Neuronal stem cell (in vitro differentiated cells): ENCODE measurements around the gene QSER1.

Experiments
- DNase-seq: peaks from one replicate; pipeline ENCODE4 v3.0.0-alpha.2; 2013; ENCODE audit warnings: low spot score
- H2AFZ ChIP-seq: one replicate; pipeline ENCODE4 v1.6.1; 2013; ENCODE audit warnings: mild to moderate bottlenecking, low read length, inconsistent platforms
- H2AK5ac ChIP-seq: 2 replicates; pipeline ENCODE4 v1.6.1; 2013; ENCODE audit warnings: low read depth, mild to moderate bottlenecking, inconsistent platforms, low read length, moderate library complexity, mixed read lengths
- H2BK120ac ChIP-seq: 2 replicates; pipeline ENCODE4 v1.6.1; 2013; ENCODE audit warnings: low read depth, mild to moderate bottlenecking, inconsistent platforms, low read length, moderate library complexity, mixed read lengths
- H2BK12ac ChIP-seq: one replicate; pipeline ENCODE4 v1.6.1; 2013; ENCODE audit warnings: low read length, inconsistent platforms
- H2BK15ac ChIP-seq: 2 replicates; pipeline ENCODE4 v1.6.1; 2013; ENCODE audit warnings: mild to moderate bottlenecking, low read length, inconsistent platforms, mixed read lengths
- H2BK5ac ChIP-seq: one replicate; pipeline ENCODE4 v1.6.1; 2013; ENCODE audit warnings: inconsistent platforms, mild to moderate bottlenecking, low read length, moderate library complexity
- H3K14ac ChIP-seq: one replicate; pipeline ENCODE4 v1.6.1; 2013; ENCODE audit warnings: low read length, inconsistent platforms
- H3K18ac ChIP-seq: 2 replicates; pipeline ENCODE4 v1.6.1; 2013; ENCODE audit warnings: low read length, inconsistent platforms
- H3K23ac ChIP-seq: 2 replicates; pipeline ENCODE4 v1.6.1; 2013; ENCODE audit warnings: low read depth, mild to moderate bottlenecking, mixed read lengths, low read length, inconsistent platforms; ENCODE audit not compliant: poor library complexity
- H3K27ac ChIP-seq: replicated peaks from 3 replicates; pipeline ENCODE4 v1.5.1; 2013; ENCODE audit warnings: low read length, inconsistent platforms
- H3K27me3 ChIP-seq, 3 experiments: 2 replicates each; pipeline ENCODE4 v1.6.1; 2013; ENCODE audit warnings: low read length in 3 of 3, mild to moderate bottlenecking in 2 of 3, inconsistent platforms in 1 of 3, low read depth in 1 of 3, mixed read lengths in 1 of 3, moderate library complexity in 1 of 3; ENCODE audit not compliant: control insufficient read depth in 3 of 3, insufficient read depth in 3 of 3
- H3K36me3 ChIP-seq, 2 donors: replicated peaks in 1 of 2; 2 replicates each; pipeline ENCODE4 v1.6.1; 2013; ENCODE audit warnings: low read length in 2 of 2; ENCODE audit not compliant: control insufficient read depth in 2 of 2, insufficient read depth in 2 of 2
- H3K4ac ChIP-seq: 2 replicates; pipeline ENCODE4 v1.6.1; 2013; ENCODE audit warnings: inconsistent platforms, mild to moderate bottlenecking, low read length, moderate library complexity
- H3K4me1 ChIP-seq, 2 donors: 1 replicate in 1 of 2; 2 replicates in 1 of 2; pipeline ENCODE4 v1.6.1; 2013; ENCODE audit warnings: low read length in 2 of 2, low read depth in 1 of 2; ENCODE audit not compliant: control insufficient read depth in 2 of 2, insufficient read depth in 1 of 2
- H3K4me2 ChIP-seq: one replicate; pipeline ENCODE4 v1.6.1; 2013; ENCODE audit warnings: mild to moderate bottlenecking, low read length, inconsistent platforms; ENCODE audit not compliant: insufficient read depth, poor library complexity, severe bottlenecking
- H3K4me3 ChIP-seq, 2 donors: 2 replicates each; pipeline ENCODE4 v1.5.1; 2013; ENCODE audit warnings: low read length in 2 of 2, mild to moderate bottlenecking in 2 of 2, inconsistent platforms in 1 of 2, moderate library complexity in 1 of 2
- H3K79me1 ChIP-seq: one replicate; pipeline ENCODE4 v1.6.1; 2013; ENCODE audit warnings: low read depth, mild to moderate bottlenecking, inconsistent platforms, low read length, moderate library complexity
- H3K9ac ChIP-seq: one replicate; pipeline ENCODE4 v1.6.1; 2013; ENCODE audit warnings: mild to moderate bottlenecking, low read depth, low read length, inconsistent platforms; ENCODE audit not compliant: poor library complexity
- H3K9me3 ChIP-seq, 2 donors: replicated peaks in 1 of 2; 2 replicates each; pipeline versions ENCODE3 to v1.6.1; 2013; ENCODE audit warnings: low read length in 2 of 2, mild to moderate bottlenecking in 2 of 2, inconsistent platforms in 1 of 2, low read depth in 1 of 2, mixed read lengths in 1 of 2, moderate library complexity in 1 of 2; ENCODE audit not compliant: control insufficient read depth in 2 of 2, insufficient read depth in 1 of 2
- H4K8ac ChIP-seq: one replicate; pipeline ENCODE4 v1.6.1; 2013; ENCODE audit warnings: low read depth, mild to moderate bottlenecking, inconsistent platforms, low read length, moderate library complexity
- H4K91ac ChIP-seq: one replicate; pipeline ENCODE4 v1.6.1; 2013; ENCODE audit warnings: low read length, low read depth, mild to moderate bottlenecking, inconsistent platforms; ENCODE audit not compliant: poor library complexity
- WGBS, 2 donors: extraction: QIAGEN DNeasy Blood & Tissue Kit; methylation state at CpG; one replicate each; pipeline ENCODE4 v1.1.7; 2013; ENCODE audit warnings: missing lambda C conversion rate in 2 of 2, mixed read lengths in 1 of 2; ENCODE audit not compliant: insufficient read length in 2 of 2, insufficient replicate concordance in 1 of 2; ENCODE audit errors: extremely low coverage in 2 of 2; 5-methylcytosine and 5-hydroxymethylcytosine counted together

The QSER1 gene

DNA sequence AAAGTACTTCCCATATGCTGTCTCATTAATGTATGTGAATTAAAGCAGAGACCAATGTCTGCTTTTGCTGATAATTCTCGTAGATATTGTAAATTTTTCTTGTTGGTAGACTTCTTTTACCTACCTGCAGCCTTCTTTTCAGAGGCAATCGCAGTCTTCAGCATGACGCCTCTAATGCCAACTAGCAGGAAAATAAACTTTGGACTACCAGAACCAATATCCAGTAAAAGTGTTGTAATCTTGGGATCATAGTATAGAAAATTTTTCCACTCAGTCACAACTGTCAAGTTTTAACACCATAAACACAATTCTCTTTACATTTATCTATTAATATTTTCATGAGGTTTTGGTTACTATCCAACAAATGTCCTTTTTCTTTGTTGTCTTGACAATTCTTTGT lies 125.4 kb downstream of the QSER1 start:
- H2BK120ac ChIP-seq = no peak overlapping the region
- WGBS, 2 donors = no CpG with 5 or more reads among the region's 3 CpGs
- no peaks in the 10 kb centered on the region for H3K9me3 ChIP-seq
- H3K27me3 ChIP-seq = peaks cover 0 to 11% (median 7%) of the 10 kb centered on the region in 3 experiments
- DNase-seq = no peak
- no peak overlapping the region for H3K4me2 ChIP-seq
- no peak overlapping the region for H2BK15ac ChIP-seq
- H3K79me1 ChIP-seq = no peaks in the 10 kb centered on the region
- H3K23ac ChIP-seq = no peak overlapping the region
- no peak overlapping the region for H4K91ac ChIP-seq
- no peak overlapping the region for H3K27ac ChIP-seq
- no peak overlapping the region for H4K8ac ChIP-seq
- H3K36me3 ChIP-seq = no peaks in the 10 kb centered on the region
- no peak overlapping the region for H2AK5ac ChIP-seq
- no peak overlapping the region for H3K4me3 ChIP-seq
- H2BK5ac ChIP-seq = no peak overlapping the region
- H3K18ac ChIP-seq = no peak overlapping the region
- H3K4ac ChIP-seq = no peak overlapping the region
- no peak overlapping the region for H3K9ac ChIP-seq
- H3K14ac ChIP-seq = no peak overlapping the region
- H2BK12ac ChIP-seq = no peak overlapping the region
- H3K4me1 ChIP-seq = peaks cover 2 to 3% of the 10 kb centered on the region in 2 donors
- H2AFZ ChIP-seq = no peak overlapping the region

DNA sequence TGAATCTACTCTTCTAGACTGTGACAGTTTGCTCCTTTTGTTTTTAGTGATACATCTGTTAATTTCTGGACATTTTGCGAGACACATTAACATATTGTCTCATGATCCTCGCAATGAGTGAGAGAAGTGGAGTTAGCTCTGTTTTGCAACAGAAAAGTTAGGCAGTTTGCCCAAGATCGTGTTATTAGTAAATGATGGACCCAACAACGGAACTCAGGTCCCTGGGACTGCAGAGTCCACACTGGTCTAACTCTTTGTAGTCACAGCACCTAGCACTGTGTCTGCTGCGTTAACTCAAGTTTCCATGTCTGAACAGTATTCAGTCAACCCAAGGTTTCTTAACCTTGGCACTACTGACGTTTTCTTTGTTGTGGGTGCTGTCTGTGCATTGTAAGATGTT lies 126.2 kb downstream of the QSER1 start:
- no peak overlapping the region for H3K4ac ChIP-seq
- H3K14ac ChIP-seq = no peak overlapping the region
- no peak overlapping the region for H2BK120ac ChIP-seq
- H3K9ac ChIP-seq = no peak overlapping the region
- no peak overlapping the region for H3K4me2 ChIP-seq
- no peak overlapping the region for H2BK5ac ChIP-seq
- H3K36me3 ChIP-seq = no peaks in the 10 kb centered on the region
- no peak for DNase-seq
- no peaks in the 10 kb centered on the region for H3K9me3 ChIP-seq
- no peak overlapping the region for H3K23ac ChIP-seq
- no peak overlapping the region for H3K18ac ChIP-seq
- H2AFZ ChIP-seq = no peak overlapping the region
- no peak overlapping the region for H3K27ac ChIP-seq
- no peak overlapping the region for H2BK15ac ChIP-seq
- H3K27me3 ChIP-seq = peaks cover 0 to 11% (median 7%) of the 10 kb centered on the region in 3 experiments
- no peak overlapping the region for H3K4me3 ChIP-seq
- H4K91ac ChIP-seq = no peak overlapping the region
- no peak overlapping the region for H4K8ac ChIP-seq
- H2BK12ac ChIP-seq = no peak overlapping the region
- no CpG with 5 or more reads among the region's 6 CpGs for WGBS, 2 donors
- no peaks in the 10 kb centered on the region for H3K79me1 ChIP-seq
- H2AK5ac ChIP-seq = no peak overlapping the region
- H3K4me1 ChIP-seq = peaks cover 2 to 3% of the 10 kb centered on the region in 2 donors

DNA sequence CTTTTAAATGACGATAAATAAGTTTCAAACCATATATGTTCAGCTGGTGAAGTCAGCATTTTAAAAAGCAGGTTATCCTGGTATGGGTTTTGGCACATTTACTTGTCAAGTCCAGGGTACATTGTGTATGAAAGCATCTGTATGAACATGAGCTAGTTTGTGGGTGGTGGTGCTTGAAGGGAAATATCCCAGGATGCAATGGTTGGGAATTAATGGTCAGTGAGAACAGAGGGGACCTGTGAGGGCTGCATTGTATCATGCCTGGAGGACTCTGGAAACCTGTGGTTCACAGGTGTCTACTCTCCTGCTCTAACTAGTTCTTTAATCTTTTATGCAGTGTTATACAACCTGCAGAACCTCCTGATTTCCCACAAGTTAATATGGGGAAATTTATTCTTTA lies 128.9 kb downstream of the QSER1 start:
- H2AK5ac ChIP-seq = no peak overlapping the region
- H3K4me3 ChIP-seq = no peak overlapping the region
- no peak overlapping the region for H3K18ac ChIP-seq

DNA sequence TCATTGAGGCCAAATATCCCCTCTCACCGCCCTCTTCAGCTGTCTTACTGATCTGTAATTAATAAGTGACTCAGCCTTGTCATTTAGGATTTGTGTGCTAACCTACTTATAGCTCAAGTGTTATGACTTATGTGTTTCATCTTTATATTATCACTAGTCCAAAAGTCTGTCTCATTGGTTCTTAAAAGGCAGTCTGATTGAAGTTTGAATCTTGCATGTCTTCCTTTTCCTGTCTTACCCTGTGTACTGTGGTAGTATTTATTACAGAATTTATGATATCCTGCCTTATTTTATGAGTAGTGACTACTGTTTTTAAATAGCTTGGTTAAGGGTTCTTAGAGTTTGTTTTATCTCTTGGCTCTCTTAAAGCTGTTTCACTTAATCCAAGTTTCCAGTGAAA lies 129.3 kb downstream of the QSER1 start:
- Histone ChIP-seq H3K27ac (no peak overlapping the region), H2BK12ac (no peak overlapping the region), H3K14ac (no peak overlapping the region), H2AFZ (no peak overlapping the region), H2AK5ac (no peak overlapping the region), H2BK5ac (no peak overlapping the region), H3K27me3 (peaks cover 0 to 3% (median 0%) of the 10 kb centered on the region in 3 experiments), H3K18ac (no peak overlapping the region), H3K9me3 (no peaks in the 10 kb centered on the region), H4K8ac (no peak overlapping the region), H3K9ac (no peak overlapping the region), H2BK120ac (no peak overlapping the region), H4K91ac (no peak overlapping the region), H3K4me2 (no peak overlapping the region), H3K36me3 (no peaks in the 10 kb centered on the region), H2BK15ac (no peak overlapping the region), H3K4me1 (peaks cover 0 to 3% of the 10 kb centered on the region in 2 donors), H3K4ac (no peak overlapping the region), H3K23ac (no peak overlapping the region), H3K79me1 (no peaks in the 10 kb centered on the region), H3K4me3 (no peak overlapping the region)
- no CpG with 5 or more reads among the region's 1 CpG for WGBS, 2 donors
- DNase-seq = no peak

More for the DNA sequence above, 128.9 kb downstream of the QSER1 start:
- Histone ChIP-seq H4K91ac (no peak overlapping the region), H3K23ac (no peak overlapping the region), H2BK5ac (no peak overlapping the region), H3K4me1 (peaks cover 0 to 3% of the 10 kb centered on the region in 2 donors), H2BK120ac (no peak overlapping the region), H3K27me3 (peaks cover 0 to 6% (median 0%) of the 10 kb centered on the region in 3 experiments), H4K8ac (no peak overlapping the region), H3K14ac (no peak overlapping the region), H2AFZ (no peak overlapping the region), H3K4me2 (no peak overlapping the region), H3K79me1 (no peaks in the 10 kb centered on the region), H3K4ac (no peak overlapping the region), H3K9me3 (no peaks in the 10 kb centered on the region), H3K9ac (no peak overlapping the region), H3K36me3 (no peaks in the 10 kb centered on the region), H2BK15ac (no peak overlapping the region), H2BK12ac (no peak overlapping the region), H3K27ac (no peak overlapping the region)
- no peak for DNase-seq
- no CpG with 5 or more reads among the region's 1 CpG for WGBS, 2 donors
